Measurements from ENCODE around the gene CALM1.
A peak's percentile ranks its signal among the peaks of the same experiment; 100 is the strongest.
"Not testable (repeated sequence)": the region's sequence is repeated elsewhere in the genome, so short reads cannot be mapped to it uniquely, and the experiment has no call there.

Gene CALM1

GRCh38 chr14:90382491-90383125, 14.2 kb upstream of the CALM1 start:
- peak; percentile 64 to 97 (median 77) for DNase-seq
- intact Hi-C loops (cut with DNase I), result loop anchor here (1.0 to 5.0 kb wide), 3 partner anchors 15 to 375 kb away; partner anchors contain the start of gene CALM1

- intact Hi-C loops (cut with DNase I), result loop anchor here (1.0 to 5.0 kb wide), 3 partner anchors 14 to 374 kb away; partner anchors contain the start of gene CALM1
- DNase-seq, result peak; percentile 98 to 100 (median 99)
Observed at GRCh38 chr14:90383126-90383730, 13.6 kb upstream of the CALM1 start.

- DNase-seq, result peak; percentile 31 to 91 (median 60)
- intact Hi-C loops (cut with DNase I), result loop anchor here (1.0 to 5.0 kb wide), 3 partner anchors 13 to 373 kb away; partner anchors contain the start of gene CALM1
Observed at GRCh38 chr14:90383731-90384542, 12.9 kb upstream of the CALM1 start.

GRCh38 chr14:90384543-90384911, 12.3 kb upstream of the CALM1 start:
- intact Hi-C loops (cut with DNase I), result loop anchor here (5.0 kb wide), 1 partner anchor 373 kb away; no protein-coding TSS in a partner anchor
- DNase-seq, result no peak

GRCh38 chr14:90386321-90386720, 10.5 kb upstream of the CALM1 start:
- intact Hi-C loops (cut with DNase I), result no loop called here
- no peak for DNase-seq

- intact Hi-C loops (cut with DNase I), result no loop called here
- DNase-seq, result no peak
Observed at GRCh38 chr14:90387206-90387760, 9.5 kb upstream of the CALM1 start.

- DNase-seq, result no peak
- intact Hi-C loops (cut with DNase I), result no loop called here
Observed at GRCh38 chr14:90388437-90388836, 8.4 kb upstream of the CALM1 start.

GRCh38 chr14:90388982-90389381, 7.8 kb upstream of the CALM1 start:
- DNase-seq, result no peak
- intact Hi-C loops (cut with DNase I), result no loop called here

- intact Hi-C loops (cut with DNase I), result no loop called here
- no peak for DNase-seq
Observed at GRCh38 chr14:90393966-90394365, 2.9 kb upstream of the CALM1 start.

- not testable (repeated sequence) for DNase-seq
- intact Hi-C loops (cut with DNase I), result loop anchor here (5.0 kb wide), 3 partner anchors 62 to 123 kb away; partner anchors contain the start of gene NRDE2
Observed at GRCh38 chr14:90394782-90395181, 2.0 kb upstream of the CALM1 start.

GRCh38 chr14:90397425-90398314, 841 bp downstream of the CALM1 start:
- intact Hi-C loops (cut with DNase I), result loop anchor here (1.0 to 5.0 kb wide), 5 partner anchors 14 to 503 kb away; partner anchors contain the start of gene NRDE2
- peak in 9 of 10 donors; percentile 32 to 92 (median 53) for DNase-seq

GRCh38 chr14:90398315-90398839, 1.5 kb downstream of the CALM1 start:
- intact Hi-C loops (cut with DNase I), result loop anchor here (2.0 to 5.0 kb wide), 4 partner anchors 66 to 502 kb away; partner anchors contain the start of gene NRDE2
- DNase-seq, result peak in 6 of 10 donors; percentile 33 to 89 (median 48)

GRCh38 chr14:90398841-90399540, 2.2 kb downstream of the CALM1 start:
- intact Hi-C loops (cut with DNase I), result loop anchor here (1.0 to 5.0 kb wide), 7 partner anchors 67 to 502 kb away; partner anchors contain the start of gene NRDE2
- DNase-seq, result no peak

GRCh38 chr14:90399541-90400444, 3.0 kb downstream of the CALM1 start:
- intact Hi-C loops (cut with DNase I), result loop anchor here (1.0 to 5.0 kb wide), 8 partner anchors 67 to 501 kb away; partner anchors contain the start of gene NRDE2
- peak; percentile 84 to 98 (median 90) for DNase-seq

GRCh38 chr14:90400904-90401561, 4.2 kb downstream of the CALM1 start:
- DNase-seq, result no peak
- intact Hi-C loops (cut with DNase I), result loop anchor here (5.0 kb wide), 1 partner anchor 161 kb away; no protein-coding TSS in a partner anchor

- DNase-seq, result no peak
- intact Hi-C loops (cut with DNase I), result loop anchor here (5.0 kb wide), 1 partner anchor 160 kb away; no protein-coding TSS in a partner anchor
Observed at GRCh38 chr14:90402016-90402415, 5.2 kb downstream of the CALM1 start.

- no peak for DNase-seq
- intact Hi-C loops (cut with DNase I), result loop anchor here (5.0 kb wide), 1 partner anchor 159 kb away; no protein-coding TSS in a partner anchor
Observed at GRCh38 chr14:90403065-90403464, 6.2 kb downstream of the CALM1 start.
